SK-N-SH (cell line): Measurements from ENCODE around the gene SLC2A13. TPM values are rescaled to one million over a fixed set of nuclear protein-coding genes. Genes with fewer than 3 reads are reported as not detected.
"Not testable (repeated sequence)": the region's sequence is repeated elsewhere in the genome, so short reads cannot be mapped to it uniquely, and the experiment has no call there.

Experiments
- CTCF ChIA-PET: fragments of 300-600, 350-600 bp; formaldehyde crosslinking; extraction: SDS; loops from one replicate; lab custom pipeline; 2021; lab: Yijun Ruan, JAX
- POLR2A ChIA-PET: fragments of 350-600 bp; sonication (Branson Sonifier 250); formaldehyde crosslinking; extraction: SDS; loops from one replicate; lab custom pipeline; 2020; ENCODE audit warnings: antibody characterized with exemption, inconsistent platforms; lab: Yijun Ruan, JAX
- DNase-seq: peaks from one replicate; pipeline ENCODE4 v3.0.0; 2012
- H2AFZ ChIP-seq: fragments of 200-600 bp; sonication (generic); 2 replicates; pipeline ENCODE4 v1.8.1; 2016; ENCODE audit warnings: antibody characterized with exemption, mild to moderate bottlenecking, low read depth
- H3F3A ChIP-seq: fragments of 200-600 bp; sonication (generic); replicated peaks from 2 replicates; pipeline ENCODE3; 2016; ENCODE audit warnings: antibody characterized with exemption, mild to moderate bottlenecking; ENCODE audit not compliant: insufficient read depth
- H3K27ac ChIP-seq, 2 experiments: fragments of 200-500 bp in 1 of 2; fragments of 200-600 bp in 1 of 2; sonication (Bioruptor generic) in 1 of 2; sonication (generic), shearing (Covaris generic) in 1 of 2; 2 replicates each; pipeline versions ENCODE4 v1.5.1 to v1.6.1; 2014 to 2016; ENCODE audit warnings: low read depth in 2 of 2, inconsistent platforms in 1 of 2, low read length in 1 of 2, mild to moderate bottlenecking in 1 of 2, mixed read lengths in 1 of 2
- H3K27me3 ChIP-seq: fragments of 200-600 bp; sonication (generic), shearing (Covaris generic); 2 replicates; pipeline ENCODE4 v1.6.1; 2016; ENCODE audit warnings: mixed run types; ENCODE audit not compliant: insufficient read depth
- H3K36me3 ChIP-seq, 2 experiments: fragments of 200-500 bp in 1 of 2; fragments of 200-600 bp in 1 of 2; sonication (Bioruptor generic) in 1 of 2; sonication (generic) in 1 of 2; replicated peaks in 1 of 2; 2 replicates each; pipeline versions ENCODE3 to v1.5.1; 2014 to 2016; ENCODE audit warnings: low read length in 1 of 2, mild to moderate bottlenecking in 1 of 2; ENCODE audit not compliant: insufficient read depth in 2 of 2, control insufficient read depth in 1 of 2
- H3K4me1 ChIP-seq, 2 experiments: fragments of 200-500 bp in 1 of 2; fragments of 200-600 bp in 1 of 2; sonication (Bioruptor generic) in 1 of 2; sonication (generic), shearing (Covaris generic) in 1 of 2; 2 replicates each; pipeline versions ENCODE4 v1.5.1 to v1.6.1; 2014 to 2016; ENCODE audit warnings: low read depth in 1 of 2, low read length in 1 of 2, mixed run types in 1 of 2; ENCODE audit not compliant: insufficient read depth in 2 of 2, control insufficient read depth in 1 of 2
- H3K4me2 ChIP-seq: fragments of 200-600 bp; sonication (generic), shearing (Covaris generic); 2 replicates; pipeline ENCODE4 v1.6.1; 2017; ENCODE audit warnings: mixed run types
- H3K4me3 ChIP-seq, 2 experiments: fragments of 200-500 bp in 1 of 2; fragments of 200-600 bp in 1 of 2; sonication (Bioruptor generic) in 1 of 2; sonication (generic), shearing (Covaris generic) in 1 of 2; 2 replicates each; pipeline versions ENCODE4 v1.5.1 to v1.8.1; 2014 to 2016; ENCODE audit warnings: low read depth in 2 of 2, inconsistent platforms in 1 of 2, low read length in 1 of 2, mild to moderate bottlenecking in 1 of 2, mixed read lengths in 1 of 2, moderate library complexity in 1 of 2
- H3K79me2 ChIP-seq: fragments of 200-600 bp; sonication (generic); 2 replicates; pipeline ENCODE4 v1.8.1; 2017; ENCODE audit warnings: mild to moderate bottlenecking; ENCODE audit not compliant: insufficient read depth
- H3K9ac ChIP-seq: fragments of 200-600 bp; sonication (generic); 2 replicates; pipeline ENCODE4 v1.6.1; 2017; ENCODE audit warnings: mixed run types
- H3K9me2 ChIP-seq: fragments of 200-600 bp; sonication (generic); 2 replicates; pipeline ENCODE4 v1.6.1; 2017; ENCODE audit warnings: mixed run types
- H3K9me3 ChIP-seq: fragments of 200-600 bp; sonication (generic); 2 replicates; pipeline ENCODE4 v1.6.1; 2017; ENCODE audit warnings: mixed run types, mild to moderate bottlenecking, moderate library complexity
- H4K20me1 ChIP-seq: fragments of 200-600 bp; sonication (generic); 2 replicates; pipeline ENCODE4 v1.6.1; 2017; ENCODE audit warnings: mild to moderate bottlenecking, mixed run types; ENCODE audit not compliant: insufficient read depth
- CHD2 ChIP-seq: fragments of 150-350 bp; IDR thresholded peaks from 2 replicates; pipeline ENCODE4 v1.6.1; 2018; ENCODE audit warnings: low read length; ENCODE audit not compliant: partially characterized antibody
- ELF1 ChIP-seq: IDR thresholded peaks from 2 replicates; pipeline ENCODE4 v1.4.0; 2012
- EP300 ChIP-seq, 2 experiments: IDR thresholded peaks; 2 replicates each; pipeline versions ENCODE4 v1.4.0 to v1.6.1; 2012; ENCODE audit warnings: borderline replicate concordance in 1 of 2, low read depth in 1 of 2, low read length in 1 of 2
- EZH2phosphoT487 ChIP-seq: fragments of 200-600 bp; sonication (generic); IDR thresholded peaks from 2 replicates; pipeline ENCODE4 v1.6.1; 2017; ENCODE audit warnings: low read depth, mixed run types, mild to moderate bottlenecking, antibody characterized with exemption, moderate library complexity, borderline replicate concordance
- FOXJ3 ChIP-seq: sonication (generic); formaldehyde crosslinking; IDR thresholded peaks from 2 replicates; pipeline ENCODE4 v1.5.1; 2020; ENCODE audit warnings: mild to moderate bottlenecking, missing genetic modification reagents
- FOXM1 ChIP-seq: IDR thresholded peaks from 2 replicates; pipeline ENCODE4 v1.4.0; 2012; ENCODE audit warnings: low read depth, mild to moderate bottlenecking
- GATA2 ChIP-seq: sonication (generic); formaldehyde crosslinking; IDR thresholded peaks from 2 replicates; pipeline ENCODE4 v1.5.0; 2020; ENCODE audit warnings: mild to moderate bottlenecking, missing genetic modification reagents
- JUND ChIP-seq: IDR thresholded peaks from 2 replicates; pipeline ENCODE4 v1.4.0; 2012
- MEF2A ChIP-seq: IDR thresholded peaks from 2 replicates; pipeline ENCODE4 v1.4.0; 2012; ENCODE audit warnings: low read depth, borderline replicate concordance
- NRF1 ChIP-seq: IDR thresholded peaks from 2 replicates; pipeline ENCODE4 v1.6.1; 2012; ENCODE audit warnings: low read depth, mild to moderate bottlenecking, low read length
- RFX5 ChIP-seq: IDR thresholded peaks from 2 replicates; pipeline ENCODE4 v1.6.1; 2012; ENCODE audit warnings: mild to moderate bottlenecking, improper control_type of control experiment, low read length
- RXRA ChIP-seq: IDR thresholded peaks from 2 replicates; pipeline ENCODE4 v1.4.0; 2012; ENCODE audit warnings: low read depth, mild to moderate bottlenecking, borderline replicate concordance
- SIN3A ChIP-seq: IDR thresholded peaks from 2 replicates; pipeline ENCODE4 v1.6.1; 2012; ENCODE audit warnings: low read depth, mild to moderate bottlenecking, low read length, moderate library complexity, borderline replicate concordance
- SMC3 ChIP-seq: IDR thresholded peaks from 2 replicates; pipeline ENCODE4 v1.6.1; 2012; ENCODE audit warnings: low read depth, low read length, improper control_type of control experiment
- WGBS: methylation state at CpG from one replicate; pipeline ENCODE4 v1.1.6; 2017; ENCODE audit warnings: low lambda C conversion rate; 5-methylcytosine and 5-hydroxymethylcytosine counted together
- polyA plus RNA-seq, 3 experiments: library from polyadenylated mRNA; depleted of rRNA; stranded (reverse); fragments of >200 nt; gene quantifications; 2 replicates each; pipeline ENCODE4 v1.2.3, GENCODE V29; 2012
- TF ChIP-seq, protein P1 (sequence below): IDR thresholded peaks from 2 replicates; pipeline ENCODE4; 2012
- TF ChIP-seq, protein P2 (sequence below): IDR thresholded peaks from 2 replicates; pipeline ENCODE4 v1.4.0; 2012; ENCODE audit warnings: low read depth, borderline replicate concordance
- TF ChIP-seq, protein P3 (sequence below): IDR thresholded peaks from 2 replicates; pipeline ENCODE4 v1.4.0; 2012; ENCODE audit warnings: low read depth, borderline replicate concordance

SLC2A13 gene
- polyA plus RNA-seq, 1 of the 3 experiments (the other 2 are of a cell fraction) = 0.21 TPM

DNA sequence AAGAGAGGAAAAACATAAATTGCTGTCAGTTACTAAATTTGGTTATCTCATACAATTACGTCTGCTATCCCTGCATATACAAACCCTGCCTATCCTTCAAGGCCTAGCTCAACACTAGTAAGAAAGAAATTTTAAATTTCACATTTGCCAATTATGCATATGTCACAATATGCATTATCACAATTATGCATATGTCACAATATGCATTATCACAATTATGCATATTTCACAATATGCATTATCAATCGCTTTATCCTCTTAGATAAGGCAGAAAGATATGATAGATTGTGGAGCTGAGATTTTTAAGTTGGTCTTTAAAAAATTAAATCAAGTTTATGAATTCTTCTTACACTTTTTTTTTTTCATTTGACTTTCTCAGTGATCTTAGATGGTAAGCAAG is 291.3 kb downstream of the SLC2A13 start:
- no peaks in the 10 kb centered on the region for H3K79me2 ChIP-seq
- no peak for DNase-seq
- no peaks in the 10 kb centered on the region for H3K36me3 ChIP-seq
- TF ChIP-seq EZH2phosphoT487 (no peak), ELF1 (no peak), SMC3 (no peak), MEF2A (no peak), RXRA (no peak), GATA2 (CRISPR knock-in tag) (no peak), NRF1 (no peak)
- H3F3A ChIP-seq = no peaks in the 10 kb centered on the region
- no peak overlapping the region for H3K27ac ChIP-seq
- H2AFZ ChIP-seq = no peak overlapping the region
- H3K9me2 ChIP-seq = no peaks in the 10 kb centered on the region
- no peaks in the 10 kb centered on the region for H3K27me3 ChIP-seq
- no peaks in the 10 kb centered on the region for H3K4me1 ChIP-seq
- H4K20me1 ChIP-seq = no peaks in the 10 kb centered on the region
- ChIA-PET CTCF (interaction anchor here (0.6 to 1.2 kb wide), 3 partner anchors 27 to 296 kb away, joined by 3 to 4 read pairs (median 3); no protein-coding TSS in a partner anchor), POLR2A (no interaction called here)
- H3K4me3 ChIP-seq = no peak overlapping the region
- WGBS = 26% methylated on average over 2 of the region's 2 CpGs
- H3K9me3 ChIP-seq = no peaks in the 10 kb centered on the region
- H3K9ac ChIP-seq = no peak overlapping the region
- no peak overlapping the region for H3K4me2 ChIP-seq

DNA sequence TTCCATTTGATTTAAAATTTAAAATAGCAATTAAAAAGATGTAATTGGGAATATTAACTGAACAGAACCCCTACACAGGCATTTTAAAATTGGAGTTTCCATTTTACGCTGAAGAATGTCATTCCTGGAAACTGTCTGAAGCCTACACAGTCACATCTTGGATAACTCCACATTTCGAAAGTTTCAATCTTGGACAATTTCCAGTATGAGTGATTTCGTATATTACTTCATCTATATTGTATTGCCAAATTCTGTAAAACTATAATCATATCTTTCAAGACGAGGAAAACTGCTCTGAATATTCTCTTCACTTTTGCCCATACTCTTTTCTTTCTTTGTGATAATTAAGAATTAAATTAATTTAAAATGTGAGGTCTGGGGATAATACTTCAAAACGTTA is 292.1 kb downstream of the SLC2A13 start:
- 32% methylated on average over 5 of the region's 5 CpGs for WGBS
- H3K4me2 ChIP-seq = no peak overlapping the region
- no peaks in the 10 kb centered on the region for H3K79me2 ChIP-seq
- POLR2A ChIA-PET = no interaction called here
- no peaks in the 10 kb centered on the region for H3F3A ChIP-seq
- no peaks in the 10 kb centered on the region for H3K9me3 ChIP-seq
- no peak for DNase-seq
- TF ChIP-seq RFX5 (no peak), EP300 (IDR thresholded peaks at IDR 0.05; ENCODE audit: borderline replicate concordance in 1 of 2, low read depth in 1 of 2, low read length in 1 of 2) (no peak), GATA2 (CRISPR knock-in tag) (no peak), CHD2 (no peak), FOXM1 (no peak), JUND (no peak), RXRA (no peak), SIN3A (no peak), FOXJ3 (no peak)
- TF ChIP-seq, protein P1, sequence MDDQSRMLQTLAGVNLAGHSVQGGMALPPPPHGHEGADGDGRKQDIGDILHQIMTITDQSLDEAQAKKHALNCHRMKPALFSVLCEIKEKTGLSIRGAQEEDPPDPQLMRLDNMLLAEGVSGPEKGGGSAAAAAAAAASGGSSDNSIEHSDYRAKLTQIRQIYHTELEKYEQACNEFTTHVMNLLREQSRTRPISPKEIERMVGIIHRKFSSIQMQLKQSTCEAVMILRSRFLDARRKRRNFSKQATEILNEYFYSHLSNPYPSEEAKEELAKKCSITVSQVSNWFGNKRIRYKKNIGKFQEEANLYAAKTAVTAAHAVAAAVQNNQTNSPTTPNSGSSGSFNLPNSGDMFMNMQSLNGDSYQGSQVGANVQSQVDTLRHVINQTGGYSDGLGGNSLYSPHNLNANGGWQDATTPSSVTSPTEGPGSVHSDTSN = no peak
- TF ChIP-seq, protein P2, sequence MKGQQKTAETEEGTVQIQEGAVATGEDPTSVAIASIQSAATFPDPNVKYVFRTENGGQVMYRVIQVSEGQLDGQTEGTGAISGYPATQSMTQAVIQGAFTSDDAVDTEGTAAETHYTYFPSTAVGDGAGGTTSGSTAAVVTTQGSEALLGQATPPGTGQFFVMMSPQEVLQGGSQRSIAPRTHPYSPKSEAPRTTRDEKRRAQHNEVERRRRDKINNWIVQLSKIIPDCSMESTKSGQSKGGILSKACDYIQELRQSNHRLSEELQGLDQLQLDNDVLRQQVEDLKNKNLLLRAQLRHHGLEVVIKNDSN = no peak
- TF ChIP-seq, protein P3, sequence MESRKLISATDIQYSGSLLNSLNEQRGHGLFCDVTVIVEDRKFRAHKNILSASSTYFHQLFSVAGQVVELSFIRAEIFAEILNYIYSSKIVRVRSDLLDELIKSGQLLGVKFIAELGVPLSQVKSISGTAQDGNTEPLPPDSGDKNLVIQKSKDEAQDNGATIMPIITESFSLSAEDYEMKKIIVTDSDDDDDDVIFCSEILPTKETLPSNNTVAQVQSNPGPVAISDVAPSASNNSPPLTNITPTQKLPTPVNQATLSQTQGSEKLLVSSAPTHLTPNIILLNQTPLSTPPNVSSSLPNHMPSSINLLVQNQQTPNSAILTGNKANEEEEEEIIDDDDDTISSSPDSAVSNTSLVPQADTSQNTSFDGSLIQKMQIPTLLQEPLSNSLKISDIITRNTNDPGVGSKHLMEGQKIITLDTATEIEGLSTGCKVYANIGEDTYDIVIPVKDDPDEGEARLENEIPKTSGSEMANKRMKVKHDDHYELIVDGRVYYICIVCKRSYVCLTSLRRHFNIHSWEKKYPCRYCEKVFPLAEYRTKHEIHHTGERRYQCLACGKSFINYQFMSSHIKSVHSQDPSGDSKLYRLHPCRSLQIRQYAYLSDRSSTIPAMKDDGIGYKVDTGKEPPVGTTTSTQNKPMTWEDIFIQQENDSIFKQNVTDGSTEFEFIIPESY = no peak
- TF ChIP-seq, all 33 proteins: peak for 0
- Histone ChIP-seq H3K27ac (no peak overlapping the region), H3K4me3 (no peak overlapping the region), H3K27me3 (no peaks in the 10 kb centered on the region), H3K36me3 (no peaks in the 10 kb centered on the region), H3K9ac (no peak overlapping the region), H4K20me1 (no peaks in the 10 kb centered on the region), H3K4me1 (no peaks in the 10 kb centered on the region), H2AFZ (no peak overlapping the region), H3K9me2 (no peaks in the 10 kb centered on the region)
- CTCF ChIA-PET = interaction anchor here (0.9 to 1.2 kb wide), 2 partner anchors 28 to 197 kb away, joined by 3 to 4 read pairs; no protein-coding TSS in a partner anchor

DNA sequence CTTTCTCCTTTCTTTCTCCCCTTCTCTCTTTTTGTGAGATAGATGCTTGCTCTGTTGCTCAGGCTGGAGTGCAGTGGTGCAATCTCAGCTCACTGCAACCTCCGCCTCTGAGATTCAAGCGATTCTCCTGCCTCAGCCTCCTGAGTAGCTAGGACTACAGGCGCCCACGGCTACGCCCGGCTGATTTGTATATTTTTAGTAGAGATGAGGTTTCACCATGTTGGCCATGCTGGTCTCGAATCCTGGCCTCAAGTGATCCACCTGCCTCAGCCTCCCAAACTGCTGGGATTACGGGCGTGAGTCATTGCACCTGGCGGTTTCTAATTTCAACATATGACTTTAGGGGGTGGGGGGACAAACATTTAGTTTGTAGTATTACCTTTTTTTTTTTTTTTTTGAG is 293.4 kb downstream of the SLC2A13 start:
- H2AFZ ChIP-seq, H3F3A ChIP-seq, H3K9ac ChIP-seq, H3K27me3 ChIP-seq, H3K9me3 ChIP-seq, H3K79me2 ChIP-seq, H3K27ac ChIP-seq, H3K4me1 ChIP-seq, H3K36me3 ChIP-seq, H3K9me2 ChIP-seq, DNase-seq, H3K4me2 ChIP-seq, H4K20me1 ChIP-seq, H3K4me3 ChIP-seq: not testable (repeated sequence)
- ChIA-PET CTCF (interaction anchor here (0.7 kb wide), 1 partner anchor 353 kb away, joined by 3 read pairs; no protein-coding TSS in a partner anchor), POLR2A (interaction anchor here (0.6 kb wide), 1 partner anchor 49 kb away, joined by 3 read pairs; no protein-coding TSS in a partner anchor)
- 71% methylated on average over 10 of the region's 10 CpGs for WGBS
